ENCODE results near the gene IRF2. TPM values are rescaled to one million over a fixed set of nuclear protein-coding genes. Genes with fewer than 3 reads are reported as not detected.

IRF2 gene
- polyA plus RNA-seq, 1 donor from 2014 or later: 1.4 TPM

Small RNA genes within 50 kb of the gene (small RNA-seq; reads per million reads assigned to genes)
- gene RF00152: 0 reads per million in 3 experiments

Other genes starting within 250 kb of the IRF2 start
- gene CASP3, start 174.9 kb upstream of the IRF2 start, polyA plus RNA-seq: 116 and 120 TPM in 2 replicates
- 23.6 and 29.8 TPM in 2 replicates for gene PRIMPOL, start 175.2 kb upstream of the IRF2 start, polyA plus RNA-seq